Stimulated activated CD8-positive, alpha-beta memory T cell treated with anti-CD3 and anti-CD28 coated beads, Interleukin-15, amount 100 ng/mL, for 24 hours (primary cell): ENCODE measurements around the gene TBC1D22A.
"Not testable (repeated sequence)": the region's sequence is repeated elsewhere in the genome, so short reads cannot be mapped to it uniquely, and the experiment has no call there.

Source experiments
- DNase-seq: peaks from one replicate; pipeline ENCODE4 v3.0.0-alpha.2; 2020; ENCODE audit warnings: low read depth

The TBC1D22A gene

GRCh38 chr22:47124451-47124881 is 362.0 kb downstream of the TBC1D22A start:
- no peak for DNase-seq

DNA sequence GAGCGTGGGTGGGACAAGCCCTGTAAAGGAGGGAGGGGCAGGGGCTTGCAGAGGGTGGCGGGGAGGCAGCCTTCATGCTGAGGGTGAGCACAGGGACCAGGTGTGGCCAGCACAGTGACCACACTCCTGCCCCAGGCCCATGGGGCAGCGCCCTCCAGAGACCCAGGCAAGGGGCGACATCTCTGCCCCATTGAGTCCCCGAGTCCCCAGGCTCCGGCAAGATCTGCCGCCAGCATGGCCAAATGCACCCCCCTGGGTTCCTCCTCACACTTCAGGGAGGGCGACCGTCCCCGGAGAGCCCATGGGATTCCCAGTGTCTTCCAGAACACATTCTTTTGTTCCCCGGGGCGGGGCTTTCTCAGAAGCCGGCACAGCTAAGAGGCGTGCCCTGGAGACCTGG is 362.5 kb downstream of the TBC1D22A start:
- DNase-seq, result no peak

DNA sequence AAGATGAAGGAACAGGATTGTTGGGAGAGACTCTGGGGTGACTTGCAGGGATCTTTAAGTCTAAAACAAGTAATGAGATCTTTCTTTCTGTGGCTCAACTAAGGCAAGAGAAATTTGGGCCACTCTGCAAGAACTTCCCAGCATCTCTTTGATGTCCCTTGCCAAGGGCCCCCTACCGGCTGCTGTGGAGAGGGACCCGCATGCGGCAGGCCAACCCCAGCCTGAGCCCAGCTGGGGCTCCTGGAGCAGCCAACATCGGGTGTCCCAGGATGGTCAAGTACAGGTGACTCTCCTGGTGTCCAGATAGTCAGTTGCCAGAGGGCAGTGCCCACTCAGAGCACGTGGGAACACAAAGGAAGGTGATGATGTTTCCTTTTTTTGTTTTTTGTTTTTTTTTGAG is 363.2 kb downstream of the TBC1D22A start:
- DNase-seq, result no peak

GRCh38 chr22:47126344-47126811 is 363.9 kb downstream of the TBC1D22A start:
- DNase-seq, result no peak

GRCh38 chr22:47127441-47127871 is 365.0 kb downstream of the TBC1D22A start:
- DNase-seq, result no peak

DNA sequence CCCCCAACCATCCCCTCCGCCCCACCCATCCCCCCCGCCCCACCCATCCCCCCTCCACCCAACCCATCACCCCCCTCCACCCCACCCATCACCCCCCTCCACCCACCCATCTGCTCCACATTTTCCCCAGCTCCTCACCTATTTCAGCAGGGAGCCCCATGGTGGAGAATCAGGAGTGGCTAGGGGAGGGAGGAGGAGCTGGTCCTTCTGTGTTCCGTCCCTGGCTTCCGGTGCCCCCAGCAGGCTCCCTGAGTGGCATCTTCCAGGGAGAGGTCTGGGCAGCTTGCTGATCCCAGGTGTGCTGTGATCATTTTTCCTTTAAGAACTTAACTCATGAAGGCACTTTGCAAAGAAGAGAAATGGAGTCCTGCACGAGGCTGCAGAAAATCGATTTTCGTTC is 365.8 kb downstream of the TBC1D22A start:
- no peak for DNase-seq

DNA sequence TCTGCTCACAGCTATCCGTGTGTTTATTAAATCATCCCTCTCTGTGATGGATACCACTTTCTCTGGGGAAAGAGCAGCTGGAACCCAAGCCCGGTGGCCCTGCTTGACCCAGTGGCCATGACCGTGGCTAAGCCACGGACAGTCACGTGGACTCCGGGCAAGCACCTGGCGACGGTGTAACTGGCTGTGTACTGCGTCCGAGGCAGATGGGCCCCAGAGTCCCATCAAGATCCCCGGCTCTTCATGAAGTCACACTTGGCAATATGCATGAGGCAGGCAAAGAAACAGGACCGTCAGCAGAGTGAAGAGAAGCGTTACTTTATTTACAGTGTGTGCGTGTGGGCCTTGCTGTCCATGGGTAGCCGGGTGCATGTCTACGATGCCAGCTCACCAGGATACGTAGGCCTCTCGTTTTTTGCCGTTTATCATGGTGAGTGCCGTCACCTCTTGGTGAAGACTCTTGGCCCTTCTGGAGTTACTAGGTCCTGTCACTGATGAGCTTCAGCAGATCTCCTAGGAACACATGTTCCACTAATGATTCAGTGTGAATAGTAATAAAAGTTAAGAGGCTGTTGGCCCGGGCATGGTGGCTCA is 366.3 kb downstream of the TBC1D22A start:
- DNase-seq, result no peak

DNA sequence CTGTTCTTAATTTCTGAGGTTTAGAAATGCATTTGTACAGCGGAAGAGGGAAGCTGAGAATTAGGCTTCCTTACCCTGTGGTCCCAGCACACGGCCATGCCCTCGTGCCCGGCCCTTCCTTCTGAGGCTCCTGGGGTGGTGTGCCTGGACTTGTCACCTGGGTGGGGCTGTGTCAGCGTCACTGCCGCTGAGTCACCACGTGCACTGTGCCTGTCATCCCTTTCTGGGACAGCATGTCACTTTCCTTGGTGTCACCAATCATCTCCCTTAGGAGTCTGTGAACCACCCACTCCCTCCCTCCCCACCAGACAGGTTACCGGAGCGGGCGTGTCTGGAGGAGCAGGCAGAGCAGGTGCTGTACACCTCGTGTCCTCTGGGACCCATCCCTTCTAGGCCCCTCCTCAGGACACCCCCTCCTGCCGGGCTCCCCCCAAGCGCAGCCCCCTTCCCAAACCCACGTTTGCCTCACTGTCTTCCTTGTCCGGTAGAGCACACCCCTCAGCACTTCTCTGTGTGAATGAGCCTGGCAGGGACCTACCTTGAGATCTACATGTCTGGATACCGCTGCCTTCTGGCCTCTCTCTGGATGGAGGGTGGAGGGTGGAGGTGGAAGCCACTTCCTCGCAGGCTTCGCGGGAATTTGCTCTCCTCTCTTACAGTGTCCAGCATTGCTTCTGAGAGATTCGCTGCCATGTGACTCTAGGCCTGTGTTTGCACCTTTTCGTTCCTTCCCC is 367.6 kb downstream of the TBC1D22A start:
- DNase-seq, result no peak

DNA sequence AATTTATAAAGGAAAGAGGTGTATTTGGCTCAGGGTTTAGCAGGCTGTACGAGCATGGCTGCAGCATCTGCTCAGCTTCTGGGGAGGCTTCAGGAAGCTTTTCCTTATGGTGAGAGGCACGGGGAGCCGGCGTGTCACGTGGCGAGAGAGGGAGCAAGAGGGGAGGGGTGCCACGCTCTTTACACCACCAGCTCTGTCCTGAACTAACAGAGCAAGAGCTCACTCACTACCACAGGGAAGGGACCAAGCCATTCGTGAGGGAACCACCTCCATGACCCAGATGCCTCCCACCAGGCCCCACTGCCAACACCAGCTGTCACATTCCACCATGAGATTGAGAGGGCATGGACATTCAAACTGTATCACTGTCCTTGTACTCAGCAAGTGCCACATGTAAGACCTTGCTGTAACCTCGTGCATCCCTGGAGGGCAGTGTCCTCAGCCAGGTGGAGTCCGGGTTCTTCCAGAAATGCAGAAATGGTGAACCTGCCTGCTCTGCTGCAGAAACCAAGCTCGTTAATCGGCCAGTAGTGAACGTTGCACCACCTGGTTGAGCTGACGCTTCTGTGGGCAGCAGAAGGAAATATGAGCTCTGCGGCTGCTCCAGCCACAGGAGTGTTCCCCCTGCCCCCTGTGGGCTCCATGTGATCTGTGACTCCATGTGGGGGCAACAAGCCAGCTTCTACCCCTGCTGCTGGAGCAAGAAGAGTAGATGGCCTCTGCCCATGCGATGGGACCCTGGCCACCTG is 368.6 kb downstream of the TBC1D22A start:
- no peak for DNase-seq

DNA sequence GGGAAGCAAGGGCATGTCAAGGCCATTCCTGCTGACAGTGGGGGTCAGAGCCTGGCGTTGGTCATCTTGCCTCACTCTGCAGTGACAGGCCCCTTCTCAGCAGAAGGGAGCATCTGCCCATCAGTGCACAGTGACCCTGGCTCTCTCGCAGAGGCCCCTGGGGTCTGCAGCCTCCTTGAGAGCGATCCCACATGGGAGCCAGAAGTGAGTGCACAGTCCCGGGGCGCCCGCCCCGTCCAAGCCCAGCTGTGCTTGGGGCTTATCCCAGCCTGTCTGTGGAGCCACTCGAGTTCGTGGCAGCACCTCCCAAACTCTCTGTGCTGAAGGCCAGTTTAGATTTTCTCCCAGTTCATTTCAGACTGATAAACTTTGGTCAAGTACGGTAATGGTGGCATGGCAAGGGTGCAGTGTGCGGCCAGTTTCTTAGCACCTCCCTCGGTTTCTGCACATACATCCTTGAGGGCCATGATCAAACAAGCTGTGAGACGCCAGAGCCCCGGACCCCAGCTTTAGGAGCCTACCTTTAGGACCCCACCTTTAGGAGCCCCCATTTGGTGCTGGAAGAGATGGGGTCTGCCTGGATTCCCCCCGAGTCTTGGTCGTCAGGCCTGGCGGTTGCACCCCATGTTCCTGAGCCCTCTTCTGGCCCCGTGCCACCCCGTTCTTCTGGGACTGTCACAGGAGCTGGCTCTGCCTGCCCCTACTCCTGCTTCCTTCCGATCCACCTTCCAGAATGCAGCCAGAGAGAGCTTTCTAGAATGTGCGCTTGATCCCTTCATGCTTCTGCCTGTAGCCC is 369.4 kb downstream of the TBC1D22A start:
- no peak for DNase-seq

DNA sequence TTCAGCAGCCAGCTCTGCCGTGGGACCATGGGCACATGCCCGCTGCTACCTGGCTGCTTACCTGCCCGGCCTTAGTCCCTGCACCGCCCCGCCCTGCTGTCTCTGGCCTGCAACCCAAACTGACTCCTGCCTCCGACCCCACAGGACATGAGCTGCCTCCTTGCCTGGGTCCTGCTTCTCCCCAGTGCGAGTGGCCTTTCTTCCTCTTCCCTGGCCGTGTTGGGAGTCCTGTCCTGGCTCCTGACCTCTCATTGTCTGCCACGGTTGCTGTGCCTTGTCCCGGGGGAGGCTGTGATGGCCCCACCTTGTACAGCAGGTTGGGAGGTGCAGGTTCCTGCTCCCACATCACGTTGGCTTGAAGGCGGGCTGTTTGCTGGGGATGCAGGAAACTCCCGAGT is 370.0 kb downstream of the TBC1D22A start:
- DNase-seq, result no peak

DNA sequence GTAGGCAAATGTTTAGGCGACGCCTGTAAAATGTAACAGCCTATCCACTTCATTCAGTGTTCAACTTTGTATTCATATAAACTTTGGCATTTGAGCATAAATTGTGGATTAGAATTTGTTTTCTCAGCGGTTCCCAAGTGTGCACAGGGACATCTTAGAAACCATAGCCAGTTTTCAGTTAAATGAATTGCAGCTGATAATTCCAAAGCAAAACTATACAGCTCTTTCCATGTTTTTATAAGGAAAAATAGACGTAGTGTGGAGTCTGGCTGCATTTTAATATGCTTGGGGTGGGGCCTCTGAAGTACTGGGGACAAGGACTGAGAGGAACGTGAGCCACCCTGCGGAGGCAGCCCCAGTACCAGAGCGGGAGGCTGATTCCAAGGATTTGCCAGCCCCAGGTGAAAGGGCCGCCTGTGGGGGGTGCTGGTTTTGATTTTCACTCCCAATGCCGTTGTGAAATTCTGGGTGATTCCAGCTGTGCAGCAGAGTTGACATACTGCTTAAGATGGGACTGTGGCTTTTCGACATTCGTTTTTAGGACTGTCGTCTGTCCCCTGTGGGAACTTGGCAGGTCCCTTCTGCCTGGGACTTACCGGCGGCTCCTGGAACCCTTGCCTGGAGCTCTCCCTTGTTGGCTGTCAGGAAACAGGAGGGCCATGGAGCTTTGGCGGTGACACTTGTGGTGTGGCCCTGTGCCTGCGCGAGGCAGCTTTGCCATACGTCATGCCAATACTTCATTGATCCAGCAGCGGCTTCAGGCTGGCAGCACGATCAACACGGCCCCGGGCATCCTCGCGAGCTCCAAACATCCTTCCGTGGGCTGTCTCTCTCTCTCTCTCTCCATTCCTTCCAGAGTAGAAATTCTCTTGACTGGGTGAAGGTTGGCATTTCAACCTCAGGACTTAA is 370.9 kb downstream of the TBC1D22A start:
- no peak for DNase-seq

DNA sequence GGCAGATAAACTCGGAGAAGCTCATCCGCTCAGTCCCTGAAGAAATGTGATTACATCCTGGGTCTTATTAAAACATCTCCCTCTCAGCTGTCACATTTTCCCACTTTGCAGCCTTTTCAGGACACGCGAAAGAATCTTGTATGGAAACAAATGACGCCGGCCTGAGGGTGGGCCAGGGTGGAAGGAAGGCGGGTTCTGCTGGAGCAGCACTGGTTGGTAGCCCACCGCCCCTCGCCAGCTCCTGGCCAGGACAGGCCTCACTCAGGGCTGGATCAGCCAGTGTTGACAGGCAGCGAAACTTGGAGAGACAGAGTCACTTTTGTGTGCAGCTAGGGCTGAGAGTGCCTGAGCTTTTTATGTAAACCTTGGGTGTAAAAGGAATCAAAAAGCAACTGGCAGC is 371.8 kb downstream of the TBC1D22A start:
- no peak for DNase-seq

DNA sequence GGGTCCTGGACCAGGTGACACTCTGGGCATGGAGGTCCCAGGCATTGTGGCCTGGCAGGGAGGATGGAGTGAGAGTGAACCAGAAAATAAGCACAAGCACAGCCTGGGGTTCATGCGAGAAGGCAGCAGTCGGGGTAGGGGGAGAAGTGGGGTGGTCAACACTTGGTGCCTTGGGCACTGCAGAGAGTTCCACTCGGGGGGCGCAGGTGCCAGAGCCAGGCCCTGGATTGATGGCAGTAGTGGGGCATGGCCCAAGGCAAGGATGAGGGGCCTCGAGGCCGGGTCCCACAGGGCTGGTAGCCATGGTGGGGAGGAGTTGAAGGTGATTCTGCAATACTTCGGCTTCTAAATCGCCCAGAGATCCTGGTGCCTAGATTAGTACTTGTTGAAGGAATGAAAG is 372.9 kb downstream of the TBC1D22A start:
- no peak for DNase-seq

DNA sequence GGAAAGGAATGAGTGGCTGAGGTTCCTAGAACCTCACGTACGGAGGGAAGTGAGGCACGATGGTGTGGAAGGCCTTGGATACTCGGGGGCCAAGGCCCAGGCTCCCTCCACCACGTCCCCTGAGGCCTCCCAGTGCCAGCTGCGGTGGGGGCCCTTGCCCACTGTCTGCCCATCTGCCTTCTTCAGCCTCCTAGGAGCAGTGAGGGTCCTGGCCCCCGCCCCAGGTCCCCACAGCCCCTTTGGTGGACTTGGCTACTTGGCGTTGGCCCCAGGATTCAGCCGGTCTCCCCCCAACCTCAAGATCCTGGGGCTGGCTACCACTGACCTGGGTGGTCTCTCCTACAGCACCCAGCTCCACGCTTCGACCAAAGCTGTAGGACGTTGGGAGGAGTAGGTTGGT is 373.6 kb downstream of the TBC1D22A start:
- DNase-seq, result no peak

DNA sequence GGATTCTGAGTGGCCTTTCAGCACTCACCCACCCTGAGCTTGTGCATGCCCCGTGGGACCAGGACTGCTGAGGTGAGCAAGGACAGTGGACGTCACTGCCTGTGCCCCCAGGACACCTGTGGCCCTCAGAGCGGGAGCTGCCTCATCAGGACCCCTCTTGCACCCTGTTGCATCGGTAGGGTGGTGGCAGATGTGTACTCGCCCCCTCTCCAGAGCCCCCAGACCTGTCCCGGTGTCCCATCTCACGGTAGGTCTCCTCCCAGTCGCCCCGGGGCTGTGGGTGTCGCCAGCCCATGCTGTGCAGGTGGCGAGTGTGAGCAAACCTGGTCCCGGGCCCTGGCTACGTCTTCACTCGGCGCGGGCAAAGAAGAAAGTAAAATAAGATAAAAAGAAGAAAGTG is 374.2 kb downstream of the TBC1D22A start:
- no peak for DNase-seq

DNA sequence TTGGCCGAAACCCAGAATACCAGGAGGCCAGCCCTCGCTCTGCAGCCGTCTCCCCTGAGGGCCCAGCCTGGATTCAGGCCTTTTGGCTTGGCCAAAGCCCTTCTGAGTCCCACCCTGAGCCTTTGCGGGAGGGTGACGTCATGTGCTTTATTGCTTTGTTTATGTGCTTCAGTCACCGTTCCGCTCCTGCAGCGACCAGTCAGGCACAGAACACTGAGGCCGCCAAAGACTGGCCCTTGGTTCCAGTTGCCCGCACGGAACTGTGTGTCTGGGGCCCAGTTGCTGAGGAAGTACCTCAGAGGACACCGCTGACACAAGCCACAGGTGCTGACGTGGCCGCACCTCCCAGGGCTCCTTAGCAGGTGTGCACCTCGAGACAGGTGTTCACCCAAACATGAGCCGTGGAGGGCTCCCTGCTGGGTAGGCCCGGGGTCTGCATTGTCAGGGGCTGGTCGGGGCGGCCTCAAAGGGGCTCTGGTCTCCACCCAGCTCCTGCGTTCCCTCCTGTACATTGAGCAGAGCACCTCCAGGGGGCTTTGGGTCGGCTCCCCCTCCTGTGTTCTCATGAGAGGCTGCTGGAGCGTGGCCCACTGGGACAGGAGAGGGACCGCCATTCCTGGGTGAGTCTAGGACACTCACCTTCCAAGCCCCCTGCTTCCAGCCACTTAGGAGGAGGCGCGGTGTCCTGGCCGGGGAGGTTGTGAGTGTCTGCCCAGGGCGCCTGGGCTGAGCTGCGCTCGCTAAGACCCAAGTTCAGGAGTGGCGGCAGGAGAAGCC is 376.8 kb downstream of the TBC1D22A start:
- no peak for DNase-seq

- no peak for DNase-seq
These were observed 377.3 kb downstream of the TBC1D22A start for GRCh38 chr22:47139790-47140119.

- not testable (repeated sequence) for DNase-seq
These were observed 378.5 kb downstream of the TBC1D22A start for GRCh38 chr22:47140975-47141374.

DNA sequence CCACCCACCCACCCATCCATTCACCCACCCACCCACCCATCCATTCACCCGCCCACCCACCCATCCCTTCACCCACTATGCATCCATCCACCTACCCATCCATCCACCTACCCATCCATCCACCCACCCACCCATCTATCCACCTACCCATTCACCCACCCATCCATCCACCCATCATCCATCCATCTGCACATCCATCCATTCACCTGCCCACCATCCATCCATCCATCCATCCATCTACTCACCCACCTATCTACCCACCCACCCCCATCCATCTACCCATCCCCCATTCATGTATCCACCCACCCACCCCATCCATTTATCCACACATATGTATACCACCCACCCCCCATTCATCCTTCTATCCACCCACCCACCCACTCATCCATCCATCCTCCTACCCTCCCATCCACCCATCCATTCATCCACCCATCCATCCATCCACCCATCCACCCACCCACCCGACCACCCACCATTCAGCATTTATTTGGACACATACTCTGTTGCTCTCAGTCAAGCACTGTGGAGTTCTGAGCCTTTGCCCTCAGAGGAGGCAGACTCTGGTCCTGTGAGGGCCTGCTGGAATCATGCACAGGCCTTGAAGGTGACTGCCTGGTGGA is 380.1 kb downstream of the TBC1D22A start:
- DNase-seq, result no peak
